Tibial nerve (tissue), 4 donors: Measurements from ENCODE around the gene POU3F2.

Experiments
- CTCF ChIP-seq, 5 experiments: fragments of 200-600 bp in 3 of 5; fragments of 450-650 bp in 2 of 5; sonication (generic) in 3 of 5; IDR thresholded peaks; one replicate each; pipeline ENCODE4 v1.5.1; 2016 to 2019; ENCODE audit warnings: antibody characterized with exemption in 5 of 5, mild to moderate bottlenecking in 3 of 5, moderate library complexity in 2 of 5
- EP300 ChIP-seq, 2 donors: sonication (generic); formaldehyde crosslinking; IDR thresholded peaks; one replicate each; pipeline ENCODE4 v1.6.1; 2017; ENCODE audit warnings: antibody characterized with exemption in 2 of 2, mild to moderate bottlenecking in 1 of 2
- POLR2A ChIP-seq, 2 donors: fragments of 450-650 bp; IDR thresholded peaks; one replicate each; pipeline ENCODE4 v1.6.1; 2017; ENCODE audit warnings: antibody characterized with exemption in 2 of 2, mild to moderate bottlenecking in 2 of 2, moderate library complexity in 2 of 2

GRCh38 chr6:98833307-98834059, 891 bp upstream of the POU3F2 start:
- TF ChIP-seq CTCF (IDR thresholded peaks at IDR 0.05) (peak in 1 of 5 experiments; percentile 15), POLR2A (IDR thresholded peaks at IDR 0.05) (no peak), EP300 (IDR thresholded peaks at IDR 0.05) (no peak)
